ENCODE data around the gene HTT.

HTT gene

GRCh38 chr4:3043282-3044020 is 31.0 kb upstream of the HTT start:
- H3K4me3 ChIP-seq (replicated peaks; ENCODE audit: insufficient read depth, low read length): no peak overlapping the region
- no peak for DNase-seq (ENCODE audit: low read depth in 1 of 2, low spot score in 1 of 2)
- TF ChIP-seq POLR2AphosphoS5 (IDR thresholded peaks at IDR 0.05; ENCODE audit: low read depth) (no peak), CTCF (IDR thresholded peaks at IDR 0.05; ENCODE audit: insufficient read depth, low read length) (no peak), SPI1 (IDR thresholded peaks at IDR 0.05; ENCODE audit: borderline replicate concordance, low read depth) (no peak), GABPA (IDR thresholded peaks at IDR 0.05; ENCODE audit: low read depth) (no peak), REST (IDR thresholded peaks at IDR 0.05; ENCODE audit: insufficient replicate concordance, low read depth) (no peak)
- H3K27me3 ChIP-seq (ENCODE audit: insufficient read depth, poor library complexity, severe bottlenecking): no peaks in the 10 kb centered on the region
- no peak overlapping the region for H3K27ac ChIP-seq (replicated peaks)

GRCh38 chr4:3044870-3045819 is 29.3 kb upstream of the HTT start:
- H3K27me3 ChIP-seq (ENCODE audit: insufficient read depth, poor library complexity, severe bottlenecking): no peaks in the 10 kb centered on the region
- H3K27ac ChIP-seq (replicated peaks): peak overlapping the region; percentile 59
- DNase-seq (ENCODE audit: low read depth in 1 of 2, low spot score in 1 of 2): peak; percentile 64 to 93
- H3K4me3 ChIP-seq (replicated peaks; ENCODE audit: insufficient read depth, low read length): no peak overlapping the region
- peak; percentile 67 for TF ChIP-seq POLR2AphosphoS5 (IDR thresholded peaks at IDR 0.05; ENCODE audit: low read depth)
- TF ChIP-seq GABPA (IDR thresholded peaks at IDR 0.05; ENCODE audit: low read depth): no peak
- TF ChIP-seq SPI1 (IDR thresholded peaks at IDR 0.05; ENCODE audit: borderline replicate concordance, low read depth): peak; percentile 28; the same call in 1 of the 2 replicates
- no peak for TF ChIP-seq CTCF (IDR thresholded peaks at IDR 0.05; ENCODE audit: insufficient read depth, low read length)
- no peak for TF ChIP-seq REST (IDR thresholded peaks at IDR 0.05; ENCODE audit: insufficient replicate concordance, low read depth)

- Histone ChIP-seq H3K27me3 (ENCODE audit: insufficient read depth, poor library complexity, severe bottlenecking) (no peaks in the 10 kb centered on the region), H3K4me3 (replicated peaks; ENCODE audit: insufficient read depth, low read length) (no peak overlapping the region), H3K27ac (replicated peaks) (peak overlapping the region; percentile 59)
- peak in 1 of 2 experiments; percentile 60 for DNase-seq (ENCODE audit: low read depth in 1 of 2, low spot score in 1 of 2)
- peak; percentile 82 for TF ChIP-seq SPI1 (IDR thresholded peaks at IDR 0.05; ENCODE audit: borderline replicate concordance, low read depth)
- no peak for TF ChIP-seq GABPA (IDR thresholded peaks at IDR 0.05; ENCODE audit: low read depth)
Measured at GRCh38 chr4:3046162-3046561, 28.3 kb upstream of the HTT start.

- H3K27me3 ChIP-seq (ENCODE audit: insufficient read depth, poor library complexity, severe bottlenecking): no peaks in the 10 kb centered on the region
- TF ChIP-seq GABPA (IDR thresholded peaks at IDR 0.05; ENCODE audit: low read depth): no peak
- no peak for TF ChIP-seq SPI1 (IDR thresholded peaks at IDR 0.05; ENCODE audit: borderline replicate concordance, low read depth)
- TF ChIP-seq CTCF (IDR thresholded peaks at IDR 0.05; ENCODE audit: insufficient read depth, low read length): no peak
- TF ChIP-seq REST (IDR thresholded peaks at IDR 0.05; ENCODE audit: insufficient replicate concordance, low read depth): no peak
- no peak for TF ChIP-seq POLR2AphosphoS5 (IDR thresholded peaks at IDR 0.05; ENCODE audit: low read depth)
- no peak overlapping the region for H3K27ac ChIP-seq (replicated peaks)
- no peak for DNase-seq (ENCODE audit: low read depth in 1 of 2, low spot score in 1 of 2)
- no peak overlapping the region for H3K4me3 ChIP-seq (replicated peaks; ENCODE audit: insufficient read depth, low read length)
Measured at GRCh38 chr4:3046623-3047022, 27.9 kb upstream of the HTT start.
